Body of pancreas (tissue), 4 donors: ENCODE measurements around the gene GABRB2. TPM values are rescaled to one million over a fixed set of nuclear protein-coding genes. Genes with fewer than 3 reads are reported as not detected.

Source experiments
- ATAC-seq: fragments of 150-250 bp; one replicate; pipeline ENCODE4 v1.9.1; 2016
- DNase-seq, 4 donors: peaks; one replicate each; pipeline ENCODE4 v3.0.0-alpha.2; 2019
- H3K27ac ChIP-seq, 4 donors: fragments of 200-600 bp; sonication (generic); 1 replicate in 3 of 4; 2 replicates in 1 of 4; pipeline versions ENCODE4 v1.5.1 to v1.6.1; 2016 to 2019; ENCODE audit warnings: mild to moderate bottlenecking in 1 of 4, mixed read lengths in 1 of 4, moderate library complexity in 1 of 4
- H3K27me3 ChIP-seq, 2 donors: fragments of 200-600 bp; sonication (generic); one replicate each; pipeline ENCODE4 v1.6.0; 2016; ENCODE audit warnings: mild to moderate bottlenecking in 1 of 2
- H3K36me3 ChIP-seq, 2 donors: fragments of 200-600 bp; sonication (generic); replicated peaks in 1 of 2; 2 replicates each; pipeline ENCODE4 v1.5.1; 2016; ENCODE audit warnings: low read depth in 2 of 2; ENCODE audit not compliant: insufficient read depth in 1 of 2
- H3K4me1 ChIP-seq: fragments of 200-600 bp; sonication (generic); one replicate; pipeline ENCODE4 v1.6.0; 2016
- H3K4me3 ChIP-seq, 2 donors: fragments of 200-600 bp; sonication (generic); 1 replicate in 1 of 2; 2 replicates in 1 of 2; pipeline ENCODE4 v1.5.1; 2016 to 2019
- H3K9me3 ChIP-seq, 3 donors: fragments of 200-600 bp; sonication (generic); 1 replicate in 2 of 3; 2 replicates in 1 of 3; pipeline ENCODE4 v1.5.1; 2016
- POLR2A ChIP-seq, 3 donors: fragments of 450-650 bp; IDR thresholded peaks; one replicate each; pipeline ENCODE4 v1.6.1; 2016; ENCODE audit warnings: antibody characterized with exemption in 3 of 3, mild to moderate bottlenecking in 2 of 3
- WGBS, 2 donors: methylation state at CpG; one replicate each; pipeline ENCODE4 v1.1.5; 2017; 5-methylcytosine and 5-hydroxymethylcytosine counted together
- intact Hi-C: fragments of 100-400 bp; cut with DNase I; formaldehyde crosslinking; loops from one replicate; pipeline ENCODE4 v1.15.1; 2023
- total RNA-seq, 2 donors: library from RNA; depleted of rRNA; stranded (reverse); fragments of >200 nt; gene quantifications; one replicate each; pipeline ENCODE4 v1.1.0, GENCODE V29; 2016
- TF ChIP-seq, protein P1 (sequence below), 7 experiments: fragments of 450-650 bp in 4 of 7; fragments of 200-600 bp in 3 of 7; sonication (generic) in 3 of 7; IDR thresholded peaks; one replicate each; pipeline ENCODE4 v1.5.1; 2016 to 2019; ENCODE audit warnings: antibody characterized with exemption in 7 of 7

Gene GABRB2
- total RNA-seq, 2 donors from 2014 or later = under 0.01 TPM; not detected in 1

DNA sequence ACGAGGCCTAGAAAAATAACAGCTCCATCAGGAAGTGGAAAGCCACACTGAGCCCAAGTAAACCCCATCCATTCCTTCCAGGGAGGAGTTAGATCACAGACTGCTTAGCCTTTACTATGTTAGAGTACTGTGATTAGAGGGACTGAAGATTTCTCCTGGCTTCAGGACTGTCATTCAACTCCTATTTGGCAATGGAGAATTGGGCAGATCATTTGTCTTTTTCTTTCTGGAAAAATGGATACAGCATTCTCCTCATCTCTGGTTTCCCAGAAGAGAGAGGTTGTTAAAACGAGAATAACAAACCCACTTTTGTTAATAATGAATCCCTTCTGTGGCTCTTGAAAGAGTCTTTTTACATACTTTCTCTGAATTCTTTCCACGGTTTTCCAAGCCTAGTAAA is 150.4 kb downstream of the GABRB2 start:
- DNase-seq = no peak
- H3K4me3 ChIP-seq = no peak overlapping the region
- no peaks in the 10 kb centered on the region for H3K27me3 ChIP-seq
- no peak for TF ChIP-seq POLR2A (IDR thresholded peaks at IDR 0.05)
- TF ChIP-seq, protein P1, sequence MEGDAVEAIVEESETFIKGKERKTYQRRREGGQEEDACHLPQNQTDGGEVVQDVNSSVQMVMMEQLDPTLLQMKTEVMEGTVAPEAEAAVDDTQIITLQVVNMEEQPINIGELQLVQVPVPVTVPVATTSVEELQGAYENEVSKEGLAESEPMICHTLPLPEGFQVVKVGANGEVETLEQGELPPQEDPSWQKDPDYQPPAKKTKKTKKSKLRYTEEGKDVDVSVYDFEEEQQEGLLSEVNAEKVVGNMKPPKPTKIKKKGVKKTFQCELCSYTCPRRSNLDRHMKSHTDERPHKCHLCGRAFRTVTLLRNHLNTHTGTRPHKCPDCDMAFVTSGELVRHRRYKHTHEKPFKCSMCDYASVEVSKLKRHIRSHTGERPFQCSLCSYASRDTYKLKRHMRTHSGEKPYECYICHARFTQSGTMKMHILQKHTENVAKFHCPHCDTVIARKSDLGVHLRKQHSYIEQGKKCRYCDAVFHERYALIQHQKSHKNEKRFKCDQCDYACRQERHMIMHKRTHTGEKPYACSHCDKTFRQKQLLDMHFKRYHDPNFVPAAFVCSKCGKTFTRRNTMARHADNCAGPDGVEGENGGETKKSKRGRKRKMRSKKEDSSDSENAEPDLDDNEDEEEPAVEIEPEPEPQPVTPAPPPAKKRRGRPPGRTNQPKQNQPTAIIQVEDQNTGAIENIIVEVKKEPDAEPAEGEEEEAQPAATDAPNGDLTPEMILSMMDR (IDR thresholded peaks at IDR 0.05) = no peak
- ATAC-seq = no peak
- WGBS, 2 donors = 69 to 71% methylated on average over 3 of the region's 3 CpGs
- H3K4me1 ChIP-seq = peaks cover 15% of the 10 kb centered on the region
- intact Hi-C loops = no loop called here
- H3K9me3 ChIP-seq = no peaks in the 10 kb centered on the region
- no peak overlapping the region for H3K27ac ChIP-seq
- H3K36me3 ChIP-seq = no peaks in the 10 kb centered on the region

- ATAC-seq (no peak), DNase-seq (no peak)
- H3K36me3 ChIP-seq = no peaks in the 10 kb centered on the region
- WGBS, 2 donors = 90 to 97% methylated on average over 1 of the region's 1 CpG
- no peaks in the 10 kb centered on the region for H3K4me1 ChIP-seq
- no peak overlapping the region for H3K27ac ChIP-seq
- intact Hi-C loops = no loop called here
- no peak for TF ChIP-seq POLR2A (IDR thresholded peaks at IDR 0.05)
- TF ChIP-seq, protein P1 (IDR thresholded peaks at IDR 0.05) = no peak
- no peaks in the 10 kb centered on the region for H3K27me3 ChIP-seq
- H3K4me3 ChIP-seq = no peak overlapping the region
- no peaks in the 10 kb centered on the region for H3K9me3 ChIP-seq
Measured at GRCh38 chr5:161391724-161392123, 154.8 kb downstream of the GABRB2 start.

DNA sequence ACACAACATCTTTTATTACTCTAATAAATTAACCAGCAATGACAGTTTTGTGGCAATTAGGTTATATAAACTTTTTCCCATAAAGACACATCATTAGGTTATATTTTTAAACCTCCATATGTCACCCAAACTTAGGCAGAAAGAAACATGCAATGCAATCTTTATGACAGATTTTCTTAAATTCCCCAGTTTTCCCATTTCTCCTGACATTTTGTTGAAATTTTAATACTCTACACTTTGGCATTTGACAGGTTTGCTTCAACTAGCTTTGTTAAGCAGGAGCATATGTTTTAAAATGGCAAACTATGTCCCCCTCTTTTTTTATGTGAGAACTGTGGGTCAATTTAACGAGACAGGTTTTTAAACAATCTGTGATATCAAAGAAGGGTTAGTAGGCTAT is 155.5 kb downstream of the GABRB2 start:
- no peaks in the 10 kb centered on the region for H3K9me3 ChIP-seq
- H3K4me3 ChIP-seq = no peak overlapping the region
- TF ChIP-seq, protein P1 (IDR thresholded peaks at IDR 0.05) = no peak
- TF ChIP-seq POLR2A (IDR thresholded peaks at IDR 0.05) = no peak
- H3K36me3 ChIP-seq = no peaks in the 10 kb centered on the region
- H3K27me3 ChIP-seq = no peaks in the 10 kb centered on the region
- no peaks in the 10 kb centered on the region for H3K4me1 ChIP-seq
- intact Hi-C loops = no loop called here
- DNase-seq = no peak
- WGBS, 2 donors = 81 to 92% methylated on average over 1 of the region's 1 CpG
- H3K27ac ChIP-seq = no peak overlapping the region
- ATAC-seq = no peak

DNA sequence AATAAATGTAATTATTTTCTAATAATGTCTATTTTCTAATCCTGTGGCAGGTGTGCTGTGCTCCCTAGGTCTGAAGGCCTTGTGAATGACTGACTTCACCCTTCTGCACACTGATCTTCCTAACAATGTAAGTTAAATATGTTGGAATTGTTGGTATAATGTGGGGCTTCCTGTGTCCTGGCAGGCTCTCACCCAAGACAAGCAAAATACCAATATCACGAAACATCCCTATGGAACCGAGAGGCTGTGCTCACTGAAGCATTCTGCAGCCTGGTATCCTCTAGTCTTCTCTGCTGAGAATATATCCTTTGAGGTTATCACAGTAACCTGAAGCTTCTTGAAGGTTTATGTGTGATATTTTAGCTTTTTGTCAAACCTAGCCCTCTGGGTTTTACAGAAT is 159.4 kb downstream of the GABRB2 start:
- no peak for ATAC-seq
- Histone ChIP-seq H3K27me3 (no peaks in the 10 kb centered on the region), H3K36me3 (no peaks in the 10 kb centered on the region), H3K9me3 (no peaks in the 10 kb centered on the region), H3K4me3 (no peak overlapping the region), H3K27ac (no peak overlapping the region), H3K4me1 (no peaks in the 10 kb centered on the region)
- intact Hi-C loops = no loop called here
- WGBS, 2 donors = 81 to 100% methylated on average over 2 of the region's 2 CpGs
- TF ChIP-seq, protein P1 (IDR thresholded peaks at IDR 0.05) = no peak
- TF ChIP-seq POLR2A (IDR thresholded peaks at IDR 0.05) = no peak
- no peak for DNase-seq

GRCh38 chr5:161385027-161385426 is 161.5 kb downstream of the GABRB2 start:
- Histone ChIP-seq H3K27me3 (no peaks in the 10 kb centered on the region), H3K27ac (no peak overlapping the region), H3K4me1 (no peaks in the 10 kb centered on the region), H3K4me3 (no peak overlapping the region), H3K36me3 (no peaks in the 10 kb centered on the region), H3K9me3 (no peaks in the 10 kb centered on the region)
- WGBS, 2 donors = 68 to 79% methylated on average over 4 of the region's 4 CpGs
- no peak for ATAC-seq
- no peak for TF ChIP-seq POLR2A (IDR thresholded peaks at IDR 0.05)
- TF ChIP-seq, protein P1 (IDR thresholded peaks at IDR 0.05) = no peak
- intact Hi-C loops = no loop called here
- no peak for DNase-seq
